Activated naive CD4-positive, alpha-beta T cell treated with anti-CD3 and anti-CD28 coated beads, Interleukin-2, amount 10 ng/mL, durations not matched to agents 7 days and 5 days (primary cell): ENCODE measurements around the gene NYAP1.
"Not testable (repeated sequence)": the region's sequence is repeated elsewhere in the genome, so short reads cannot be mapped to it uniquely, and the experiment has no call there.

Experiments used
- CTCF ChIA-PET: fragments of 350-600 bp; sonication (Branson Sonifier 250); formaldehyde crosslinking; loops from one replicate; lab custom pipeline; 2021; ENCODE audit warnings: antibody characterized with exemption; lab: Charles Lee
- DNase-seq: peaks from one replicate; pipeline ENCODE4 v3.0.0-alpha.2; 2020
- H3K27ac Mint-ChIP-seq: one replicate; pipeline ENCODE4 v1.8.0; 2021; ENCODE audit warnings: mild to moderate bottlenecking, moderate library complexity, mixed read lengths
- H3K27me3 Mint-ChIP-seq: one replicate; pipeline ENCODE4 v1.8.0; 2021; ENCODE audit warnings: mild to moderate bottlenecking, mixed read lengths
- H3K36me3 Mint-ChIP-seq: one replicate; pipeline ENCODE4 v1.8.0; 2021; ENCODE audit warnings: mixed read lengths
- H3K4me1 Mint-ChIP-seq: one replicate; pipeline ENCODE4 v1.8.0; 2021; ENCODE audit warnings: mixed read lengths
- H3K4me3 Mint-ChIP-seq: one replicate; pipeline ENCODE4 v1.8.0; 2021; ENCODE audit warnings: mild to moderate bottlenecking, moderate library complexity, mixed read lengths
- H3K9me3 Mint-ChIP-seq: one replicate; pipeline ENCODE4 v1.8.0; 2021; ENCODE audit warnings: mixed read lengths

The NYAP1 gene

GRCh38 chr7:100520138-100520537 is 36.4 kb downstream of the NYAP1 start:
- CTCF ChIA-PET: interaction anchor here (1.0 to 1.5 kb wide), 2 partner anchors 39 to 75 kb away, joined by 3 to 5 read pairs; no protein-coding TSS in a partner anchor
- Mint-ChIP-seq H3K27ac (no peak overlapping the region), H3K36me3 (no peaks in the 10 kb centered on the region)

GRCh38 chr7:100521076-100521475 is 37.3 kb downstream of the NYAP1 start:
- Mint-ChIP-seq H3K4me3 (no peak overlapping the region), H3K27me3 (no peaks in the 10 kb centered on the region), H3K4me1 (peaks cover 18% of the 10 kb centered on the region), H3K9me3 (no peaks in the 10 kb centered on the region), H3K27ac (no peak overlapping the region), H3K36me3 (no peaks in the 10 kb centered on the region)
- CTCF ChIA-PET: no interaction called here
- no peak for DNase-seq

More at GRCh38 chr7:100520138-100520537, 36.4 kb downstream of the NYAP1 start:
- no peaks in the 10 kb centered on the region for H3K9me3 Mint-ChIP-seq
- no peaks in the 10 kb centered on the region for H3K27me3 Mint-ChIP-seq
- H3K4me3 Mint-ChIP-seq: no peak overlapping the region
- peaks cover 27% of the 10 kb centered on the region for H3K4me1 Mint-ChIP-seq
- no peak for DNase-seq

DNA sequence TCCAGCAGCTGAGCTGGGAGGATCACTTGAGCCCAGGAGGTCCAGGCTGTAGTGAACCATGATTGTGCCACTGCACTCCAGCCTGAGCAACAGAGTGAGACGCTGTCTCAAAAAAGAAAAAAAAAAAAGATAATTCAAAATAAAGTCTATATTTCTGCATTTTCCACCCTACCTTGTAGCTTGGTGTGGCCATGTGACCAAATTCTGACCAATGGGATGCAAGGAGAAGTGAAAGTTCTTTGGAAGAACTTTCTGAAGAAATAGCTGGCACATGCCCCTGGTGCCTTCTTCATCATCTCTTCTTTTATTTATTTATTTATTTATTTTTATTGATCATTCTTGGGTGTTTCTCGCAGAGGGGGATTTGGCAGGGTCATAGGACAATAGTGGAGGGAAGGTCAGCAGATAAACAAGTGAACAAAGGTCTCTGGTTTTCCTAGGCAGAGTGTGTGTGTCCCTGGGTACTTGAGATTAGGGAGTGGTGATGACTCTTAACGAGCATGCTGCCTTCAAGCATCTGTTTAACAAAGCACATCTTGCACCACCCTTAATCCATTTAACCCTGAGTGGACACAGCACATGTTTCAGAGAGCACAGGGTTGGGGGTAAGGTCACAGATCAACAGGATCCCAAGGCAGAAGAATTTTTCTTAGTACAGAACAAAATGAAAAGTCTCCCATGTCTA is 38.3 kb downstream of the NYAP1 start:
- H3K4me1 Mint-ChIP-seq, H3K4me3 Mint-ChIP-seq, H3K9me3 Mint-ChIP-seq, DNase-seq, H3K27me3 Mint-ChIP-seq, H3K36me3 Mint-ChIP-seq, H3K27ac Mint-ChIP-seq: not testable (repeated sequence)
- CTCF ChIA-PET: interaction anchor here (0.6 kb wide), 1 partner anchor 91 kb away, joined by 4 read pairs; no protein-coding TSS in a partner anchor

GRCh38 chr7:100523192-100523591 is 39.5 kb downstream of the NYAP1 start:
- H3K27me3 Mint-ChIP-seq, DNase-seq, H3K36me3 Mint-ChIP-seq, H3K27ac Mint-ChIP-seq, H3K4me1 Mint-ChIP-seq, CTCF ChIA-PET, H3K9me3 Mint-ChIP-seq, H3K4me3 Mint-ChIP-seq: not testable (repeated sequence)

GRCh38 chr7:100528108-100528866 is 44.6 kb downstream of the NYAP1 start:
- CTCF ChIA-PET: interaction anchor here (0.5 to 1.0 kb wide), 2 partner anchors 16 to 25 kb away, joined by 3 to 5 read pairs; no protein-coding TSS in a partner anchor
- DNase-seq, H3K9me3 Mint-ChIP-seq, H3K36me3 Mint-ChIP-seq, H3K4me1 Mint-ChIP-seq, H3K4me3 Mint-ChIP-seq, H3K27ac Mint-ChIP-seq: not testable (repeated sequence)
- peaks cover 15% of the 10 kb centered on the region for H3K27me3 Mint-ChIP-seq

DNA sequence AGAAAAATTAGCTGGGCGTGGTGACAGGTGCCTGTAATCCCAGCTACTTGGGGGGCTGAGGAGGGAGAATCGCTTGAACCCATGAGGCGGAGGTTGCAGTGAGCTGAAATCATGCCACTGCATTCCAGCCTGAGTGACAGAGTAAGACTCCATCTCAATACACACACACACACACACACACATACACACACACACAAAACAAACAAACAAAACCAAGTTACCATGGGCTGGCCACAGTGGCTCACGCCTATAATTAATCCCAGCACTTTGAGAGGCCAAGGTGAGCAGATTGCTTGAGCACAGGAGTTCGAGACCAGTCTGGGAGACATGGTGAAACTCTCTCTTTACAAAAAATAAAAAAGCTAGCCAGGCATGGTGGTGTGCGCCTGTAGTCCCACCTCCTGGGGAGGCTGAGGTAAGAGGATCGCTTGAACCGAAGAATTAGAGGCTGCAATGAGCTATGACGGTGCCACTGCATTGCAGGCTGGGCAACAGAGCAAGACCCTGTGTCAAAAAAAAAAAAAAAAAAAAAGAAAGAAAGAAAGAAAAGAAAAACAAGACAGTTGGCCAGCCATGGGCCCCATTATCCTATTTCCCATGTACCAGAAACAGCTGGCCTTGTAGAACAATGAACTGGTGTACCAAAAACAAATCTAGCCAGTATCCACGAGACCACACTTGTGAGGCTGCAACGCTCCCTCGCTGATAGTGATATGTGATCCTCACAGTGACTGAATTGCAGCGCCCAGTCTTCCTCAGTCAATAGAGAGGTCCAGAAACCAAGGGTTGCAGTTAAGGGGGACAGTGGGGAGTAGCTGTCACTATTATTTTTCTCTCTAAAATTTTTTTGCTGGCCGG is 48.7 kb downstream of the NYAP1 start:
- H3K4me3 Mint-ChIP-seq: no peak overlapping the region
- CTCF ChIA-PET: interaction anchor here (0.6 to 1.5 kb wide), 3 partner anchors 27 to 263 kb away, joined by 3 to 4 read pairs (median 3); no protein-coding TSS in a partner anchor
- DNase-seq: no peak
- no peaks in the 10 kb centered on the region for H3K36me3 Mint-ChIP-seq
- H3K4me1 Mint-ChIP-seq: peaks cover 6% of the 10 kb centered on the region
- H3K27me3 Mint-ChIP-seq: peaks cover 18% of the 10 kb centered on the region
- H3K27ac Mint-ChIP-seq: no peak overlapping the region
- H3K9me3 Mint-ChIP-seq: no peaks in the 10 kb centered on the region

DNA sequence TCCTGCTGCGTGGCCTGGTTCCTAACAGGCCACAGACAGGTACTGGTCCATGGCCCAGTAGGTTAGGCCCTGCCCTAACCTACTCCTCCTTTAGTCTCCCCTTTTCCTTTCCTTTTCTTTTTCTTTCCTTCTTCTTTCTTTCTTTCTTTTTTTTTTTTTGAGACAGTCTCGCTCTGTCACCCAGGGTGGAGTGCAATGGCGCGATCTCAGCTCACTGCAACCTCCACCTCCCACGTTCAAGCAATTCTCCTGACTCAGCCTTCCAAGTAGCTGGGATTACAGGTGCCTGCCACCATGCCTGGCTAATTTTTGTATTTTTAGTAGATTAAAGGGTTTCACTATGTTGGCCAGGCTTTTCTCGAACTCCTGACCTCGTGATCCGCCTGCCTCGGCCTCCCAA is 52.3 kb downstream of the NYAP1 start:
- H3K27ac Mint-ChIP-seq, CTCF ChIA-PET, H3K9me3 Mint-ChIP-seq, H3K4me3 Mint-ChIP-seq, DNase-seq, H3K36me3 Mint-ChIP-seq: not testable (repeated sequence)
- Mint-ChIP-seq H3K4me1 (peaks cover 28% of the 10 kb centered on the region), H3K27me3 (peaks cover 18% of the 10 kb centered on the region)

DNA sequence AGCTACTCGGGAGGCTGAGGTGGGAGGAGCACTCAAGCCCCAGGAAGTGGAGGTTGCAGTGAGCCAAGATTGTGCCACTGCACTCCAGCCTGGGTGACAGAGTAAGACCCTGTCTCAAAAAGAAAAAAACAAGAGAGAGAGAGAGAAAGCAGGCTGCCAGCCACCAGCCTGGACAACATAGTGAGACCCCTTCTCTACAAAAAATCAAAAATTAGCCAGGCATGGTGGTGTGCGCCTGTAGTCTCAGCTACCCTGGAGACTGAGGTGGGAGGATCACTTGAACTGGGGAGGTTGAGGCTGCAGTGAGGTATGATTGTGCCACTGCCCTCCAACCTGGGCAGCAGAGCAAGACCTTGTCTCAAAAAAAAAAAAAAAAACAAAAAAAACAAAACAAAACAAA is 53.0 kb downstream of the NYAP1 start:
- CTCF ChIA-PET, H3K4me3 Mint-ChIP-seq, H3K9me3 Mint-ChIP-seq, DNase-seq, H3K27ac Mint-ChIP-seq: not testable (repeated sequence)
- peaks cover 36% of the 10 kb centered on the region for H3K4me1 Mint-ChIP-seq
- H3K36me3 Mint-ChIP-seq: peaks cover 12% of the 10 kb centered on the region
- peaks cover 18% of the 10 kb centered on the region for H3K27me3 Mint-ChIP-seq

DNA sequence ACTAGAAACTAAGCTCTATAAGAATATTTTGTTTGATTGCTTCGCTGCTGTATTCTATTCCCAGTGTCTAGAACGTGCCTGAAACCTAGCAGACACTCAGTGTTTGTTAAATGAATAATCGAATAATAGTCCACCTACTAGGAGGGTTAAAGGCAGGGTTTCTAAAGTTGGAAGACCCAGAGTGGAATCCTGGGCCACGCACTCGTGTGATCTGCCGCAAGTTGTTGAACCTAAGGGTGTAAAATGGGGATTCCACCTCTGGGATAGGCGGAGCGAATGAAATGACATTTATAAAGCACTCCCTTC is 54.6 kb downstream of the NYAP1 start:
- Mint-ChIP-seq H3K27ac (peak overlapping the region; percentile 84), H3K36me3 (peaks cover 17% of the 10 kb centered on the region), H3K27me3 (peaks cover 6% of the 10 kb centered on the region), H3K4me1 (peaks cover 50% of the 10 kb centered on the region), H3K4me3 (peak overlapping the region; percentile 98), H3K9me3 (no peaks in the 10 kb centered on the region)
- no peak for DNase-seq
- CTCF ChIA-PET: interaction anchor here (1.3 to 2.2 kb wide), 4 partner anchors 21 to 68 kb away, joined by 3 to 12 read pairs (median 4); no protein-coding TSS in a partner anchor

DNA sequence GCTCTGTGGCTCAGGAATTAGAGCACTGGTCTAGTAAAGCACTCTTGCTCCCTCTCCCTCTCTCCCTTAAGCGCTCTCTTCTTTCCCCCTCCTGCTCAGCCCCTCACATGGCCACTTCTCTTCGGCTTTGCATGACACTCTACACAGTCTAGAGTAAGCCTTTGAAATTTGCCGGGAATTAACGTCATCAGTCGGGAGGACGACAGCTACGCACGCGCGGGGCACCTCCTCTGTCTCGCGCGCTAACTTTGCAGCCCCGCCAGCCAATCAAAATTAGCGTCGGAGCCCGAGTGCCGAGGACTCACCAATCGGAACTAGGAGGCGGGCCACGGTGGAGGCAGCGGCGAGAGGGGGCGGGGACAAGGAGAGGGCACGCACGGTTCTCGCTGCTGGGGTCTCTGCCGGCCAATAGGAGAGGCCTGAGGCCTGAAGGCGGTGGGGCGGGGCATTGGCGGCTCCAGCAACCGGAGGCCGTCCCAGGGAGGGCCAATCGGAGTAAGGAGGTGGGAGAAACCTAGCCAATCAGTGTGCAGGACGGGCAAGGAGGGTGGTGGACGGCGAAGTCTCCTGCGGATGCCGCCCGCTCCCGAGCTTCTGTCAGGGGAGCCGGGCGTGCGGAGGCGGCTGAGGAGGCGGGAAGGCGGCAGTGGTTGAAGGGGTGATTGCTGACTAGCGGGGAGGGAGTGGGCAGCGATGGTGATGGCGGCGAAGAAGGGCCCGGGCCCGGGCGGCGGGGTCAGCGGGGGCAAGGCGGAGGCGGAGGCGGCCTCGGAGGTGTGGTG is 55.1 kb downstream of the NYAP1 start, which contains the start of gene AGFG2:
AGFG2 (plus strand) TSS at position 550 of the 782 bp plus-strand sequence; CDS start at position 694, 144 bp downstream.
- H3K4me3 Mint-ChIP-seq: peak within 1 kb of the TSS; percentile 98
- H3K9me3 Mint-ChIP-seq: no peaks in the 10 kb centered on the region
- CTCF ChIA-PET: interaction anchor here (0.6 to 2.2 kb wide), 6 partner anchors 21 to 70 kb away, joined by 3 to 12 read pairs (median 3); no protein-coding TSS in a partner anchor
- H3K27me3 Mint-ChIP-seq: peaks cover 4% of the 10 kb centered on the region
- H3K36me3 Mint-ChIP-seq: peaks cover 20% of the 10 kb centered on the region
- peaks cover 56% of the 10 kb centered on the region for H3K4me1 Mint-ChIP-seq
- H3K27ac Mint-ChIP-seq: peak within 1 kb of the TSS; percentile 84
- peak; percentile 100 for DNase-seq

DNA sequence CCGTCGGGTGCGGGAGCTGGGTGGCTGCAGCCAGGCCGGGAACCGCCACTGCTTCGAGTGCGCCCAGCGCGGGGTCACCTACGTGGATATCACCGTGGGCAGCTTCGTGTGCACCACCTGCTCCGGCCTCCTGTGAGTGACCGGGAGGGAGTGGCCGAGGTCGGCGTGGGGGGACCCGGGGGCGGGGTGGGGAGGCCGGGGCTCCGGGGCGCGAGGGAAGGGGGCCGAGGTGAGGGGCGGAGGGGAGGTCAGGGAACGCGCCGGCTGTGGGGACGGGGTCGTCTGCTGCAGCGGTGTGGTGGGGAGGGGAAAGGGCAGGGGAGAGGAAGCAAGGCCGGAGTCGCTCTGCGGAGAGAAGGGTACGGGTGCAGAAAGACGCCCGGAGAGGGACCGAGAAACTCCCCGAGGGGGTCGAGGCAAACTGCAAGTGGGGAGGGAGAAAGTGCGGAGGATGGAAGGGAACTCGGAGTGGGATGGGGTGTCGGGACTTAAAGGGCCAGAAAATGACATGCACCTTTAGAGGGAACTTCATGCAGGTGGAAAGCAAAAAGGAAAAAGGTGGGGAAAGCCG is 55.8 kb downstream of the NYAP1 start:
- Mint-ChIP-seq H3K4me3 (peak overlapping the region; percentile 98), H3K4me1 (peaks cover 63% of the 10 kb centered on the region), H3K36me3 (peaks cover 26% of the 10 kb centered on the region), H3K27me3 (peaks cover 4% of the 10 kb centered on the region), H3K27ac (peak overlapping the region; percentile 82), H3K9me3 (no peaks in the 10 kb centered on the region)
- CTCF ChIA-PET: interaction anchor here (0.6 to 2.2 kb wide), 5 partner anchors 20 to 71 kb away, joined by 3 to 12 read pairs (median 3); no protein-coding TSS in a partner anchor
- no peak for DNase-seq

GRCh38 chr7:100540073-100540723 is 56.5 kb downstream of the NYAP1 start:
- Mint-ChIP-seq H3K4me3 (peak overlapping the region; percentile 98), H3K9me3 (no peaks in the 10 kb centered on the region), H3K4me1 (peaks cover 69% of the 10 kb centered on the region), H3K27ac (peak overlapping the region; percentile 82), H3K36me3 (peaks cover 26% of the 10 kb centered on the region), H3K27me3 (peaks cover 4% of the 10 kb centered on the region)
- no peak for DNase-seq
- CTCF ChIA-PET: no interaction called here
